ENCODE measurements around the gene TNMD.

The TNMD gene

DNA sequence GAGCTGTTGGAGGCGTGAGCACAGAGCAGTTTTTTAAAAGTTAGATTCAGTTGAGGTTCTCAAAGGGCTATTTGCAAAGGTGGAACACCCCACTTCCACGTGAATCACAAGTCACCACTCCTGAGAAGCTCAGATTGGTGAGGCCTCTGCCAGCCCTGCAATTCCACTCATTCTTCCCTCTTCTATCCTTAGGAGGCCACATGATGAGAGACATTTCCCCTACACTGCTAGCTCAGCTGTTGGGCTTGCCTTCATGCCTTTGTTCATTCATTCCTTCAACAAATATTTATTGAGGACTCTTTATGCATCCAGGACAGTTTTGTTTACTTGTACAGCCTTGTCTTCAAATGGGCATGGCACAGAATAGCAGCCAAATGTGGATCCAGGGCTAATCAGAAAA lies 63.0 kb downstream of the TNMD start:
- DNase-seq (ENCODE audit: low read depth, low spot score), result no peak
- no peak for TF ChIP-seq CTCF (IDR thresholded peaks at IDR 0.05; ENCODE audit: low read depth, low read length)
- in situ Hi-C loops (cut with HindIII; ENCODE audit: low sequenced_read_pairs), result no loop called here
- no peak overlapping the region for H3K4me3 ChIP-seq (ENCODE audit: low read depth, low read length)

DNA sequence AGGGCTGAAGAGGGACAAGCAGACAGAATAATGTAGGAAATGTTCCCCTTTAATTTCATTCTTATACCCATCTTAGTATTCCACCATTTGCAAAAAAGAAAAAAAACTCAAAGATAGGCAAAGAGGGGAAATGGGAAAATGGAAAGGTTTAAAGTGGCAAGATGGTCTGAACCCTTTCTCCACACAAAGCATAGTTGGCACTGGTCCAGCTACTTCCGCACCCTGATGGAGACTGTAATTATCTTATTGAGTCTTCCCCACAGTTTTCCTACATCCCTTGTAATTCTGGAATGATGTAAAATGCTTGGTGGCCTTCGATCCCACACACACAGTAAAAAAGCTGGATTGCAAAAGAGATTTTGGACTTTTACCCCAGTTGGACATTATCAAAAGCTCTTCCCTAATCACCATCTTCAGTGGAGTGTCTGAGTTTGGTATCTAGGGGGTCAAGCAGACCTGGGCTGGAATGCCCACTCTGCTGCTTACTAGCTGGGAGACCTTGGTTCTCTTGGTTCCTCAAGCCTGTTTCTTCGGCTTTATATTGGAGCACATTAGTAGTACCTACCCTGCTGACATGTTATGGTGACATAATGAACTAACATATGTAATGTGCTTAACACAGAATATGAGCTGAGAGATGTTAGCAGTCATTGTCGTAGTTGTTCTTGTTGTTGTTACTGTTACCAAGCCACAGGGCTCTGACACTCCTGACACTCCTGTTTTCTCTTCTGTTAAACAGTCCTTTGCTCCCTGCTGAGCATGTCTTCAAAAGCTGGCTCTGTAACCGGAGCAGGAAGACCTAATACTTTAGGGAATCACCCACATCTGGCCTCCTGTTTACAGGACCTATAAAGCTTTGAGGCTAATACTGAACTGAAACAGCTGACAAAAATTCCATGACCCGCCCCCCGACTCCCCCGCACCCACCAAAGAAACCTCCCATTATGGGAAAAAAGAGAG lies 64.0 kb downstream of the TNMD start:
- in situ Hi-C loops (cut with HindIII; ENCODE audit: low sequenced_read_pairs), result no loop called here
- no peak for TF ChIP-seq CTCF (IDR thresholded peaks at IDR 0.05; ENCODE audit: low read depth, low read length)
- no peak overlapping the region for H3K4me3 ChIP-seq (ENCODE audit: low read depth, low read length)
- peak; percentile 91 for DNase-seq (ENCODE audit: low read depth, low spot score)

Measured in astrocyte of the spinal cord (primary cell).